Adrenal gland (tissue), 12 donors: ENCODE measurements around the gene SEZ6L2. TPM values are rescaled to one million over a fixed set of nuclear protein-coding genes. Genes with fewer than 3 reads are reported as not detected.

Source experiments
- DNase-seq, 7 donors: peaks; one replicate each; pipeline ENCODE4 v3.0.0-alpha.2; 2019 to 2020
- H3K27ac ChIP-seq, 5 donors: fragments of 200-600 bp; sonication (generic) in 4 of 5; 1 replicate in 3 of 5; 2 replicates in 2 of 5; pipeline versions ENCODE4 v1.5.1 to v1.8.0; 2016 to 2020; ENCODE audit warnings: mild to moderate bottlenecking in 1 of 5
- H3K27me3 ChIP-seq: fragments of 200-600 bp; 2 replicates; pipeline ENCODE4 v1.8.0; 2021
- H3K36me3 ChIP-seq, 2 donors: fragments of 200-600 bp; replicated peaks in 1 of 2; 1 replicate in 1 of 2; 2 replicates in 1 of 2; pipeline versions ENCODE4 v1.5.1 to v1.8.0; 2018 to 2022
- H3K4me1 ChIP-seq, 2 donors: fragments of 200-600 bp; replicated peaks in 1 of 2; 1 replicate in 1 of 2; 2 replicates in 1 of 2; pipeline versions ENCODE4 v1.5.1 to v1.8.0; 2018 to 2021
- H3K4me3 ChIP-seq, 4 donors: fragments of 200-600 bp; sonication (generic) in 3 of 4; one replicate each; pipeline ENCODE4 v1.5.1; 2016 to 2018
- H3K9me3 ChIP-seq, 3 donors: fragments of 200-600 bp; sonication (generic) in 1 of 3; replicated peaks in 1 of 3; 1 replicate in 2 of 3; 2 replicates in 1 of 3; pipeline versions ENCODE4 v1.5.1 to v1.8.0; 2016 to 2021
- CTCF ChIP-seq, 6 experiments: fragments of 450-650 bp in 4 of 6; fragments of 200-600 bp in 2 of 6; sonication (generic) in 1 of 6; IDR thresholded peaks; 1 replicate in 5 of 6; 2 replicates in 1 of 6; pipeline versions ENCODE4 v1.5.1 to v1.8.0; 2016 to 2021; ENCODE audit warnings: antibody characterized with exemption in 6 of 6, mild to moderate bottlenecking in 2 of 6, moderate library complexity in 1 of 6
- POLR2A ChIP-seq, 2 donors: fragments of 450-650 bp; IDR thresholded peaks; one replicate each; pipeline ENCODE4 v1.6.1; 2017; ENCODE audit warnings: antibody characterized with exemption in 2 of 2, mild to moderate bottlenecking in 2 of 2, moderate library complexity in 1 of 2
- WGBS, 4 donors: extraction: QIAGEN DNeasy Blood & Tissue Kit in 2 of 4; methylation state at CpG; one replicate each; pipeline versions ENCODE4 v1.1.5 to v1.1.7; 2013 to 2017; 5-methylcytosine and 5-hydroxymethylcytosine counted together
- intact Hi-C, 2 donors: fragments of 100-400 bp; cut with DNase I; formaldehyde crosslinking; loops; one replicate each; pipeline versions ENCODE4 v1.14.1 to v1.15.0; 2022 to 2023
- polyA plus RNA-seq, 3 donors: library from polyadenylated mRNA; stranded (reverse); fragments of 200-250 nt in 2 of 3; fragments of 350-450 nt in 1 of 3; fragmentation: Illumina TruSeq in 1 of 3; extraction: RNeasy Lipid Tissue Mini Kit (QIAGEN cat#74804) in 1 of 3; gene quantifications; one replicate each; pipeline ENCODE4 v1.2.3, GENCODE V29; 2013 to 2014
- total RNA-seq, 9 donors: library from RNA; depleted of rRNA in 4 of 9; stranded (reverse); fragments of >200 nt in 4 of 9; fragments of 120-200 nt in 1 of 9; fragmentation: NEBNext Ultra II Directional in 1 of 9; extraction: Animal tissue kit (Norgen Biotek cat#: 25700) in 1 of 9; gene quantifications; one replicate each; pipeline versions ENCODE4 v1.1.0 to v1.2.4, GENCODE V29; 2013 to 2023
- donor health status: healthy with polysubstance abuse.
- donor health status: Bipolar disorder and iron deficiency.
- donor health status: DM: yes; HTN: yes; CAD: no.
- donor health status: DM: no; HTN: no; CAD: no.
- donor health status: DM: no; HTN: no; CAD: no.
- donor health status: DM: yes; HTN: yes; CAD: no.

Gene SEZ6L2
- total and polyA plus RNA-seq, 12 donors: 7.5 to 302 (median 36.2) TPM

- 93 to 98% (median 94%) methylated on average over 6 to 8 of the region's 8 CpGs for WGBS, 4 donors
- H3K36me3 ChIP-seq: peaks cover 0 to 92% of the 10 kb centered on the region in 2 donors
Measured at GRCh38 chr16:29843931-29844330, 55.4 kb downstream of the SEZ6L2 start.

GRCh38 chr16:29842732-29843346 lies 56.5 kb downstream of the SEZ6L2 start:
- H3K36me3 ChIP-seq: peaks cover 0 to 98% of the 10 kb centered on the region in 2 donors
- H3K4me3 ChIP-seq: no peak overlapping the region
- WGBS, 4 donors: 95 to 99% (median 97%) methylated on average over 7 to 9 of the region's 9 CpGs
- no peak overlapping the region for H3K27ac ChIP-seq
- no peaks in the 10 kb centered on the region for H3K9me3 ChIP-seq
- TF ChIP-seq CTCF (IDR thresholded peaks at IDR 0.05) (no peak), POLR2A (IDR thresholded peaks at IDR 0.05) (no peak)
- H3K4me1 ChIP-seq: peaks cover 16 to 22% of the 10 kb centered on the region in 2 donors
- no peak for DNase-seq
- intact Hi-C loops: no loop called here
- H3K27me3 ChIP-seq: no peaks in the 10 kb centered on the region

More at GRCh38 chr16:29843931-29844330, 55.4 kb downstream of the SEZ6L2 start:
- Histone ChIP-seq H3K27ac (peak overlapping the region in 4 of 5 donors; percentile 3 to 85 (median 68)), H3K4me3 (no peak overlapping the region), H3K4me1 (peaks cover 16 to 18% of the 10 kb centered on the region in 2 donors), H3K27me3 (no peaks in the 10 kb centered on the region), H3K9me3 (no peaks in the 10 kb centered on the region)
- TF ChIP-seq CTCF (IDR thresholded peaks at IDR 0.05) (no peak), POLR2A (IDR thresholded peaks at IDR 0.05) (no peak)
- DNase-seq: no peak
- intact Hi-C loops: no loop called here

GRCh38 chr16:29841631-29842030 lies 57.7 kb downstream of the SEZ6L2 start:
- Histone ChIP-seq H3K27me3 (no peaks in the 10 kb centered on the region), H3K4me3 (no peak overlapping the region), H3K4me1 (peaks cover 16 to 22% of the 10 kb centered on the region in 2 donors), H3K9me3 (no peaks in the 10 kb centered on the region), H3K36me3 (peaks cover 0 to 98% of the 10 kb centered on the region in 2 donors), H3K27ac (peak overlapping the region in 2 of 5 donors; percentile 67 to 87)
- TF ChIP-seq CTCF (IDR thresholded peaks at IDR 0.05): no peak
- no peak for TF ChIP-seq POLR2A (IDR thresholded peaks at IDR 0.05)
- 93 to 100% (median 95%) methylated on average over 7 to 23 of the region's 23 CpGs for WGBS, 4 donors
- intact Hi-C loops: no loop called here
- DNase-seq: no peak

GRCh38 chr16:29840240-29840639 lies 59.1 kb downstream of the SEZ6L2 start:
- DNase-seq: peak in 4 of 7 donors; percentile 24 to 54 (median 36)
- Histone ChIP-seq H3K9me3 (no peaks in the 10 kb centered on the region), H3K36me3 (peaks cover 0 to 98% of the 10 kb centered on the region in 2 donors), H3K4me1 (peaks cover 14 to 22% of the 10 kb centered on the region in 2 donors), H3K27me3 (no peaks in the 10 kb centered on the region), H3K4me3 (no peak overlapping the region), H3K27ac (peak overlapping the region in 4 of 5 donors; percentile 67 to 87 (median 75))
- WGBS, 4 donors: 52 to 64% (median 58%) methylated on average over 8 to 10 of the region's 10 CpGs
- intact Hi-C loops: no loop called here
- TF ChIP-seq POLR2A (IDR thresholded peaks at IDR 0.05): no peak
- TF ChIP-seq CTCF (IDR thresholded peaks at IDR 0.05): no peak
